Measurements from ENCODE around the gene ARL2BP.

GRCh38 chr16:57279780-57280638 is 35.0 kb downstream of the ARL2BP start:
- TF ChIP-seq, protein P1, sequence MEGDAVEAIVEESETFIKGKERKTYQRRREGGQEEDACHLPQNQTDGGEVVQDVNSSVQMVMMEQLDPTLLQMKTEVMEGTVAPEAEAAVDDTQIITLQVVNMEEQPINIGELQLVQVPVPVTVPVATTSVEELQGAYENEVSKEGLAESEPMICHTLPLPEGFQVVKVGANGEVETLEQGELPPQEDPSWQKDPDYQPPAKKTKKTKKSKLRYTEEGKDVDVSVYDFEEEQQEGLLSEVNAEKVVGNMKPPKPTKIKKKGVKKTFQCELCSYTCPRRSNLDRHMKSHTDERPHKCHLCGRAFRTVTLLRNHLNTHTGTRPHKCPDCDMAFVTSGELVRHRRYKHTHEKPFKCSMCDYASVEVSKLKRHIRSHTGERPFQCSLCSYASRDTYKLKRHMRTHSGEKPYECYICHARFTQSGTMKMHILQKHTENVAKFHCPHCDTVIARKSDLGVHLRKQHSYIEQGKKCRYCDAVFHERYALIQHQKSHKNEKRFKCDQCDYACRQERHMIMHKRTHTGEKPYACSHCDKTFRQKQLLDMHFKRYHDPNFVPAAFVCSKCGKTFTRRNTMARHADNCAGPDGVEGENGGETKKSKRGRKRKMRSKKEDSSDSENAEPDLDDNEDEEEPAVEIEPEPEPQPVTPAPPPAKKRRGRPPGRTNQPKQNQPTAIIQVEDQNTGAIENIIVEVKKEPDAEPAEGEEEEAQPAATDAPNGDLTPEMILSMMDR (IDR thresholded peaks at IDR 0.05): no peak
- TF ChIP-seq POLR2A (IDR thresholded peaks at IDR 0.05): no peak
